Liver (tissue), 9 donors: Measurements from ENCODE around the gene CRTAP. TPM values are rescaled to one million over a fixed set of nuclear protein-coding genes. Genes with fewer than 3 reads are reported as not detected.
A peak's percentile ranks its signal among the peaks of the same experiment; 100 is the strongest.
"Not testable (repeated sequence)": the region's sequence is repeated elsewhere in the genome, so short reads cannot be mapped to it uniquely, and the experiment has no call there.

Source experiments
- DNase-seq: peaks from one replicate; pipeline ENCODE4 v3.0.0-alpha.2; 2017; ENCODE audit warnings: low spot score
- H3K27ac ChIP-seq, 2 donors: one replicate each; pipeline ENCODE4 v1.7.0; 2013; ENCODE audit warnings: inconsistent platforms in 2 of 2, low read length in 2 of 2, control low read depth in 1 of 2, low read depth in 1 of 2, mild to moderate bottlenecking in 1 of 2
- H3K27me3 ChIP-seq, 4 donors: one replicate each; pipeline versions ENCODE4 v1.6.1 to v1.7.0; 2013; ENCODE audit warnings: low read length in 3 of 4, inconsistent platforms in 1 of 4, mild to moderate bottlenecking in 1 of 4, moderate library complexity in 1 of 4; ENCODE audit not compliant: control insufficient read depth in 4 of 4, insufficient read depth in 4 of 4
- H3K36me3 ChIP-seq, 4 donors: one replicate each; pipeline versions ENCODE4 v1.6.1 to v1.7.0; 2013; ENCODE audit warnings: low read length in 3 of 4, mild to moderate bottlenecking in 3 of 4, low read depth in 1 of 4, moderate library complexity in 1 of 4; ENCODE audit not compliant: control insufficient read depth in 4 of 4, insufficient read depth in 3 of 4
- H3K4me1 ChIP-seq, 4 donors: one replicate each; pipeline versions ENCODE4 v1.6.1 to v1.7.0; 2013; ENCODE audit warnings: low read length in 3 of 4, mild to moderate bottlenecking in 3 of 4, moderate library complexity in 1 of 4; ENCODE audit not compliant: control insufficient read depth in 4 of 4, insufficient read depth in 4 of 4
- H3K4me3 ChIP-seq, 3 donors: one replicate each; pipeline versions ENCODE4 v1.6.1 to v1.7.0; 2013; ENCODE audit warnings: low read length in 3 of 3, control low read depth in 1 of 3, low read depth in 1 of 3, mild to moderate bottlenecking in 1 of 3
- H3K9ac ChIP-seq, 2 donors: one replicate each; pipeline ENCODE4 v1.7.0; 2013; ENCODE audit warnings: low read length in 2 of 2, mild to moderate bottlenecking in 2 of 2, moderate library complexity in 2 of 2, control low read depth in 1 of 2, low read depth in 1 of 2
- H3K9me3 ChIP-seq, 4 donors: one replicate each; pipeline versions ENCODE4 v1.6.1 to v1.7.0; 2013; ENCODE audit warnings: low read length in 3 of 4; ENCODE audit not compliant: control insufficient read depth in 4 of 4
- ATF3 ChIP-seq: IDR thresholded peaks from 2 replicates; pipeline ENCODE4 v1.6.1; 2016; ENCODE audit warnings: antibody characterized with exemption
- CTCF ChIP-seq: fragments of 150-350 bp; IDR thresholded peaks from 2 replicates; pipeline ENCODE4 v1.5.1; 2017; ENCODE audit warnings: improper control_type of control experiment, low read depth, low read length; ENCODE audit not compliant: missing input control
- FOXA1 ChIP-seq: IDR thresholded peaks from 2 replicates; pipeline ENCODE4 v1.6.1; 2016; ENCODE audit warnings: antibody characterized with exemption
- FOXA2 ChIP-seq: IDR thresholded peaks from 2 replicates; pipeline ENCODE4 v1.6.1; 2016; ENCODE audit warnings: antibody characterized with exemption
- HNF4A ChIP-seq, 2 donors: conservative IDR thresholded peaks; 2 replicates each; pipeline ENCODE4 v1.6.1; 2016; ENCODE audit warnings: antibody characterized with exemption in 2 of 2, mild to moderate bottlenecking in 2 of 2
- HNF4G ChIP-seq: IDR thresholded peaks from 2 replicates; pipeline ENCODE4 v1.6.1; 2016; ENCODE audit warnings: antibody characterized with exemption
- JUND ChIP-seq, 2 donors: IDR thresholded peaks; 2 replicates each; pipeline ENCODE4 v1.6.1; 2016; ENCODE audit warnings: antibody characterized with exemption in 2 of 2
- NR2F2 ChIP-seq: IDR thresholded peaks from 2 replicates; pipeline ENCODE4 v1.6.1; 2016; ENCODE audit warnings: antibody characterized with exemption
- REST ChIP-seq: IDR thresholded peaks from 2 replicates; pipeline ENCODE4 v1.6.1; 2016; ENCODE audit warnings: antibody characterized with exemption, mild to moderate bottlenecking
- TAF1 ChIP-seq: conservative IDR thresholded peaks from 2 replicates; pipeline ENCODE4 v1.6.1; 2016; ENCODE audit warnings: antibody characterized with exemption, mild to moderate bottlenecking
- YY1 ChIP-seq: IDR thresholded peaks from 2 replicates; pipeline ENCODE4 v1.6.1; 2016; ENCODE audit warnings: antibody characterized with exemption, mild to moderate bottlenecking
- WGBS: extraction: QIAGEN DNeasy Blood & Tissue Kit; methylation state at CpG from one replicate; pipeline ENCODE4 v1.1.7; 2013; 5-methylcytosine and 5-hydroxymethylcytosine counted together
- polyA plus RNA-seq, 2 donors: library from polyadenylated mRNA; stranded (reverse) in 1 of 2; unstranded in 1 of 2; fragments of 200-250 nt in 1 of 2; fragments of >200 nt in 1 of 2; fragmentation: Nextera tagmentation in 1 of 2; extraction: Ambion mirVana in 1 of 2; gene quantifications; one replicate each; pipeline versions ENCODE4 v1.2.1 to v1.2.3, GENCODE V29; 2013 to 2015
- total RNA-seq, 2 donors: library from RNA; depleted of rRNA; stranded (reverse); fragments of >200 nt; gene quantifications; one replicate each; pipeline ENCODE4 v1.2.3, GENCODE V29; 2014
- donor health status: healthy.
- donor health status: healthy.
- donor health status: healthy.
- donor health status: healthy.
- donor health status: healthy.

CRTAP gene
- total and polyA plus RNA-seq, 4 donors: 26.5 to 47.6 (median 38.5) TPM

GRCh38 chr3:33179132-33179531 is 65.3 kb downstream of the CRTAP start:
- WGBS: 57% methylated on average over 1 of the region's 1 CpG

GRCh38 chr3:33181229-33181628 is 67.4 kb downstream of the CRTAP start:
- DNase-seq: no peak
- WGBS: 67% methylated on average over 5 of the region's 5 CpGs
- no peak overlapping the region for H3K4me3 ChIP-seq
- H3K9ac ChIP-seq: no peak overlapping the region
- H3K36me3 ChIP-seq: no peaks in the 10 kb centered on the region
- no peaks in the 10 kb centered on the region for H3K27me3 ChIP-seq
- no peaks in the 10 kb centered on the region for H3K4me1 ChIP-seq
- peaks cover 0 to 1% (median 0%) of the 10 kb centered on the region in 4 donors for H3K9me3 ChIP-seq
- peak; percentile 38 to 39 for TF ChIP-seq HNF4A (conservative IDR thresholded peaks at IDR 0.05)
- TF ChIP-seq TAF1: no peak
- H3K27ac ChIP-seq: no peak overlapping the region

More at GRCh38 chr3:33179132-33179531, 65.3 kb downstream of the CRTAP start:
- Histone ChIP-seq H3K27ac (no peak overlapping the region), H3K9me3 (peaks cover 0 to 1% (median 0%) of the 10 kb centered on the region in 4 donors), H3K4me1 (no peaks in the 10 kb centered on the region), H3K36me3 (no peaks in the 10 kb centered on the region), H3K9ac (no peak overlapping the region), H3K27me3 (no peaks in the 10 kb centered on the region), H3K4me3 (no peak overlapping the region)
- no peak for DNase-seq
- no peak for TF ChIP-seq REST
- TF ChIP-seq ATF3: no peak
- TF ChIP-seq HNF4A (conservative IDR thresholded peaks at IDR 0.05): no peak

GRCh38 chr3:33181641-33182040 is 67.8 kb downstream of the CRTAP start:
- not testable (repeated sequence) for H3K27me3 ChIP-seq, H3K4me3 ChIP-seq, H3K27ac ChIP-seq, H3K9me3 ChIP-seq, H3K36me3 ChIP-seq, H3K9ac ChIP-seq, DNase-seq, H3K4me1 ChIP-seq
- 98% methylated on average over 1 of the region's 1 CpG for WGBS

- no peak for DNase-seq
- H3K4me3 ChIP-seq: no peak overlapping the region
- no peaks in the 10 kb centered on the region for H3K27me3 ChIP-seq
- H3K9me3 ChIP-seq: no peaks in the 10 kb centered on the region
- no peaks in the 10 kb centered on the region for H3K36me3 ChIP-seq
- TF ChIP-seq CTCF (no peak), FOXA2 (no peak), FOXA1 (no peak), YY1 (no peak), REST (no peak), HNF4A (conservative IDR thresholded peaks at IDR 0.05) (no peak), HNF4G (no peak), JUND (IDR thresholded peaks at IDR 0.05) (no peak), NR2F2 (no peak)
- no peak overlapping the region for H3K9ac ChIP-seq
- WGBS: 73% methylated on average over 2 of the region's 2 CpGs
- H3K4me1 ChIP-seq: no peaks in the 10 kb centered on the region
- no peak overlapping the region for H3K27ac ChIP-seq
Observed at GRCh38 chr3:33184863-33185262, 71.0 kb downstream of the CRTAP start.
